HEK293 (cell line): ENCODE measurements around the gene DBNL.

Experiments used
- CTCF ChIP-seq: fragments of 450-650 bp; formaldehyde crosslinking; IDR thresholded peaks from 2 replicates; pipeline ENCODE4 v1.5.1; 2016; ENCODE audit warnings: missing biosample characterization, missing genetic modification characterization
- FEZF1 ChIP-seq: fragments of 450-650 bp; formaldehyde crosslinking; IDR thresholded peaks from 2 replicates; pipeline ENCODE4 v1.5.1; 2016; ENCODE audit warnings: missing biosample characterization, missing genetic modification characterization
- PATZ1 ChIP-seq: fragments of 450-650 bp; formaldehyde crosslinking; IDR thresholded peaks from 2 replicates; pipeline ENCODE4 v1.5.1; 2016; ENCODE audit warnings: missing biosample characterization, missing genetic modification characterization
- PRDM6 ChIP-seq: fragments of 450-650 bp; formaldehyde crosslinking; IDR thresholded peaks from 2 replicates; pipeline ENCODE4 v1.5.1; 2017; ENCODE audit warnings: missing biosample characterization, missing genetic modification characterization
- REST ChIP-seq: fragments of 450-650 bp; formaldehyde crosslinking; IDR thresholded peaks from 2 replicates; pipeline ENCODE4 v1.5.1; 2016; ENCODE audit warnings: missing biosample characterization, missing genetic modification characterization
- TCF7L2 ChIP-seq: IDR thresholded peaks from 2 replicates; pipeline ENCODE4 v1.6.1; 2011; ENCODE audit warnings: low read depth, mild to moderate bottlenecking, inconsistent platforms, low read length, moderate library complexity, borderline replicate concordance
- ZFP69B ChIP-seq: fragments of 450-650 bp; formaldehyde crosslinking; IDR thresholded peaks from 2 replicates; pipeline ENCODE4 v1.5.1; 2016; ENCODE audit warnings: missing biosample characterization, missing genetic modification characterization
- ZNF133 ChIP-seq: fragments of 450-650 bp; formaldehyde crosslinking; IDR thresholded peaks from 2 replicates; pipeline ENCODE4 v1.5.1; 2016; ENCODE audit warnings: missing biosample characterization, missing genetic modification characterization
- ZNF18 ChIP-seq: fragments of 450-650 bp; formaldehyde crosslinking; IDR thresholded peaks from 2 replicates; pipeline ENCODE4 v1.5.1; 2016; ENCODE audit warnings: missing biosample characterization, missing genetic modification characterization
- ZNF292 ChIP-seq: fragments of 450-650 bp; formaldehyde crosslinking; IDR thresholded peaks from 2 replicates; pipeline ENCODE4 v1.5.1; 2016; ENCODE audit warnings: low read depth, missing biosample characterization, missing genetic modification characterization, borderline replicate concordance
- ZNF335 ChIP-seq: fragments of 450-650 bp; formaldehyde crosslinking; conservative IDR thresholded peaks from 2 replicates; pipeline ENCODE4 v1.5.1; 2016; ENCODE audit warnings: missing biosample characterization, missing genetic modification characterization
- ZNF48 ChIP-seq: fragments of 450-650 bp; formaldehyde crosslinking; IDR thresholded peaks from 2 replicates; pipeline ENCODE4 v1.5.1; 2016; ENCODE audit warnings: missing biosample characterization, missing genetic modification characterization
- ZNF510 ChIP-seq: fragments of 450-650 bp; formaldehyde crosslinking; IDR thresholded peaks from 2 replicates; pipeline ENCODE4 v1.5.1; 2018; ENCODE audit warnings: mild to moderate bottlenecking, missing genetic modification characterization, missing biosample characterization; ENCODE audit not compliant: insufficient replicate concordance
- ZNF561 ChIP-seq: fragments of 450-650 bp; IDR thresholded peaks from 2 replicates; pipeline ENCODE4 v1.5.1; 2018; ENCODE audit warnings: missing biosample characterization, missing genetic modification characterization, borderline replicate concordance

- TF ChIP-seq CTCF (tag by site-specific recombination) (no peak), PATZ1 (tag by site-specific recombination) (no peak), PRDM6 (tag by site-specific recombination) (no peak), ZNF292 (tag by site-specific recombination) (no peak), ZNF335 (no peak), REST (tag by site-specific recombination) (no peak), ZNF18 (no peak), ZNF133 (tag by site-specific recombination) (no peak), FEZF1 (tag by site-specific recombination) (no peak), ZNF48 (tag by site-specific recombination) (no peak), ZNF561 (no peak), ZFP69B (tag by site-specific recombination) (no peak), TCF7L2 (no peak), ZNF510 (tag by site-specific recombination) (no peak)
Observed at GRCh38 chr7:44094883-44095592, 50.5 kb downstream of the DBNL start.
